K562 (cell line): Measurements from ENCODE around the gene TSPOAP1. TPM values are rescaled to one million over a fixed set of nuclear protein-coding genes. Genes with fewer than 3 reads are reported as not detected.
A peak's percentile ranks its signal among the peaks of the same experiment; 100 is the strongest.

Experiments used
- CTCF ChIP-seq, 3 experiments: IDR thresholded peaks in 2 of 3; conservative IDR thresholded peaks in 1 of 3; 2 replicates each; pipeline ENCODE4 v1.5.1; 2011 to 2012; ENCODE audit warnings: low read length in 3 of 3, mild to moderate bottlenecking in 3 of 3, control low read depth in 2 of 3, improper control_type of control experiment in 1 of 3, inconsistent platforms in 1 of 3, low read depth in 1 of 3, mixed read lengths in 1 of 3, moderate library complexity in 1 of 3; ENCODE audit not compliant: insufficient read depth in 2 of 3
- CTCFL ChIP-seq: IDR thresholded peaks from 2 replicates; pipeline ENCODE4 v1.6.1; 2011; ENCODE audit warnings: borderline replicate concordance, low read depth, mild to moderate bottlenecking, moderate library complexity, low read length; ENCODE audit not compliant: insufficient read depth, poor library complexity, severe bottlenecking
- FOXJ3 ChIP-seq: sonication (generic); formaldehyde crosslinking; IDR thresholded peaks from 2 replicates; pipeline ENCODE4 v1.4.0; 2020; ENCODE audit warnings: mild to moderate bottlenecking, missing genetic modification reagents
- GATAD2B ChIP-seq: fragments of 450-650 bp; IDR thresholded peaks from 2 replicates; pipeline ENCODE4 v1.6.1; 2017; ENCODE audit warnings: mild to moderate bottlenecking, borderline replicate concordance
- IFI16 ChIP-seq: fragments of 250-450 bp; sonication (Bioruptor Pico); IDR thresholded peaks from 2 replicates; pipeline ENCODE4 v2.1.2; 2022; ENCODE audit warnings: mild to moderate bottlenecking, inconsistent platforms
- KDM2B ChIP-seq: fragments of 250-450 bp; sonication (Bioruptor Pico); IDR thresholded peaks from 2 replicates; pipeline ENCODE4 v1.8.0; 2021; ENCODE audit warnings: mild to moderate bottlenecking, moderate library complexity
- KLF16 ChIP-seq: IDR thresholded peaks from 2 replicates; pipeline ENCODE4 v1.6.1; 2016; ENCODE audit warnings: antibody characterized with exemption
- LCOR ChIP-seq: sonication (generic); formaldehyde crosslinking; IDR thresholded peaks from 2 replicates; pipeline ENCODE4 v1.8.0; 2022; ENCODE audit warnings: mild to moderate bottlenecking, missing genetic modification reagents
- NCOA6 ChIP-seq: fragments of 450-650 bp; IDR thresholded peaks from 2 replicates; pipeline ENCODE4 v1.6.1; 2017; ENCODE audit warnings: mild to moderate bottlenecking
- NRF1 ChIP-seq, 2 experiments: fragments of 450-650 bp; IDR thresholded peaks in 1 of 2; conservative IDR thresholded peaks in 1 of 2; 2 replicates each; pipeline ENCODE4 v1.6.1; 2014; ENCODE audit warnings: mild to moderate bottlenecking in 2 of 2
- POLR2B ChIP-seq: fragments of 450-650 bp; IDR thresholded peaks from 2 replicates; pipeline ENCODE4 v1.6.1; 2018; ENCODE audit warnings: low read depth; ENCODE audit not compliant: partially characterized antibody
- RAD21 ChIP-seq, 2 experiments: fragments of 250-450 bp in 1 of 2; fragments of 450-650 bp in 1 of 2; sonication (Bioruptor Pico) in 1 of 2; formaldehyde crosslinking in 1 of 2; IDR thresholded peaks in 1 of 2; conservative IDR thresholded peaks in 1 of 2; 2 replicates each; pipeline versions ENCODE4 v1.4.0 to v1.8.0; 2020 to 2022; ENCODE audit warnings: mild to moderate bottlenecking in 2 of 2, moderate library complexity in 1 of 2
- RBM14 ChIP-seq: fragments of 200-400 bp; formaldehyde crosslinking; IDR thresholded peaks from 2 replicates; pipeline ENCODE4 v1.6.1; 2018; ENCODE audit warnings: low read depth, mild to moderate bottlenecking, low read length, moderate library complexity, borderline replicate concordance; ENCODE audit not compliant: insufficient read depth
- RBM39 ChIP-seq: fragments of 200-400 bp; formaldehyde crosslinking; optimal IDR thresholded peaks from 2 replicates; pipeline ENCODE3; 2018; ENCODE audit warnings: low read depth, low read length
- SMC3 ChIP-seq: conservative IDR thresholded peaks from 2 replicates; pipeline ENCODE4 v1.6.1; 2011; ENCODE audit warnings: low read depth, low read length, improper control_type of control experiment; ENCODE audit not compliant: insufficient read depth
- SREBF2 ChIP-seq: sonication (generic); formaldehyde crosslinking; IDR thresholded peaks from 2 replicates; pipeline ENCODE4 v1.4.0; 2020; ENCODE audit warnings: mild to moderate bottlenecking, missing genetic modification reagents
- TBP ChIP-seq: optimal IDR thresholded peaks from 2 replicates; pipeline ENCODE3; 2011; ENCODE audit warnings: low read depth, low read length, improper control_type of control experiment
- ZBTB34 ChIP-seq: fragments of 250-450 bp; sonication (Bioruptor Pico); IDR thresholded peaks from 2 replicates; pipeline ENCODE4 v1.8.0; 2021; ENCODE audit warnings: mild to moderate bottlenecking, moderate library complexity
- ZBTB9 ChIP-seq: fragments of 450-650 bp; formaldehyde crosslinking; IDR thresholded peaks from 2 replicates; pipeline ENCODE4 v1.4.0; 2020; ENCODE audit warnings: mild to moderate bottlenecking, moderate library complexity
- ZNF143 ChIP-seq: sonication (generic); formaldehyde crosslinking; IDR thresholded peaks from 2 replicates; pipeline ENCODE4 v1.9.0; 2022; ENCODE audit warnings: mild to moderate bottlenecking, missing genetic modification reagents
- ZNF76 ChIP-seq: fragments of 250-450 bp; sonication (Bioruptor Pico); IDR thresholded peaks from 2 replicates; pipeline ENCODE4 v1.4.0; 2020; ENCODE audit warnings: mild to moderate bottlenecking, moderate library complexity, borderline replicate concordance
- ZZZ3 ChIP-seq: fragments of 450-650 bp; IDR thresholded peaks from 2 replicates; pipeline ENCODE4 v1.6.1; 2016; ENCODE audit warnings: antibody characterized with exemption, mild to moderate bottlenecking, moderate library complexity
- polyA plus RNA-seq, 8 experiments: library from polyadenylated mRNA; depleted of rRNA in 4 of 8; stranded (reverse) in 5 of 8; unstranded in 3 of 8; fragments of >200 nt; fragmentation: Nextera tagmentation in 2 of 8; fragmentation: Illumina TruSeq in 1 of 8; extraction: Ambion mirVana in 2 of 8; extraction: Trizol in 1 of 8; gene quantifications; 2 replicates each; pipeline versions ENCODE4 v1.2.1 to v1.2.3, GENCODE V29; 2011 to 2014; ENCODE audit warnings: inconsistent platforms in 1 of 8, missing spikeins in 1 of 8
- total RNA-seq, 7 experiments: library from RNA; depleted of rRNA in 6 of 7; stranded (reverse); fragments of >200 nt in 6 of 7; fragmentation: Illumina TruSeq in 2 of 7; extraction: Trizol in 2 of 7; gene quantifications; 2 replicates each; pipeline versions ENCODE4 v1.2.1 to v1.2.3, GENCODE V29; 2011 to 2021; ENCODE audit warnings: low replicate concordance in 1 of 7

The TSPOAP1 gene
- total and polyA plus RNA-seq, 9 of the 15 experiments (the other 6 are each of a cell fraction or from before 2014, with no cell fraction given), result 0.87 to 3.9 (median 1.8) TPM; not detected in 2

GRCh38 chr17:58277107-58277801, 51.3 kb downstream of the TSPOAP1 start (continued):
- no peak for TF ChIP-seq ZBTB34 (CRISPR knock-in tag)
- no peak for TF ChIP-seq ZNF76 (CRISPR knock-in tag)
- TF ChIP-seq IFI16, result no peak
- peak; percentile 4; the same call in 1 of the 2 replicates for TF ChIP-seq KLF16
- peak; percentile 65 to 68 for TF ChIP-seq NRF1 (conservative IDR thresholded peaks at IDR 0.05 in 1 of 2, IDR thresholded peaks at IDR 0.05 in 1 of 2)
- TF ChIP-seq SMC3, result peak; percentile 27; the same call in 1 of the 2 replicates
- no peak for TF ChIP-seq POLR2B
- TF ChIP-seq RBM39, result no peak
- TF ChIP-seq LCOR (CRISPR knock-in tag), result 0 out of 2 replicates have a peak, but pooled peaks have one; percentile 64
- no peak for TF ChIP-seq TBP
- no peak for TF ChIP-seq FOXJ3 (CRISPR knock-in tag)
- no peak for TF ChIP-seq SREBF2 (CRISPR knock-in tag)
- peak; percentile 56 to 73 for TF ChIP-seq RAD21 (CRISPR knock-in tag; conservative IDR thresholded peaks at IDR 0.05 in 1 of 2, IDR thresholded peaks at IDR 0.05 in 1 of 2)
- TF ChIP-seq RBM14, result no peak
- TF ChIP-seq CTCF (IDR thresholded peaks at IDR 0.05 in 2 of 3, conservative IDR thresholded peaks at IDR 0.05 in 1 of 3; ENCODE audit: insufficient read depth in 2 of 3, low read depth in 1 of 3, low read length in 3 of 3), result peak; percentile 59 to 79 (median 66)
- TF ChIP-seq ZNF143 (CRISPR knock-in tag), result no peak
- peak; percentile 87 for TF ChIP-seq CTCFL
- TF ChIP-seq KDM2B, result no peak
- no peak for TF ChIP-seq ZZZ3
- no peak for TF ChIP-seq GATAD2B
- TF ChIP-seq NCOA6, result no peak
- no peak for TF ChIP-seq ZBTB9 (CRISPR knock-in tag)
